ENCODE results near the gene OXER1. TPM values are rescaled to one million over a fixed set of nuclear protein-coding genes. Genes with fewer than 3 reads are reported as not detected.
A peak's percentile ranks its signal among the peaks of the same experiment; 100 is the strongest.

The OXER1 gene
- total and polyA plus RNA-seq, 2 of the 13 experiments (the other 11 are each of a cell fraction or from before 2014, with no cell fraction given) = 8.0 to 9.0 TPM

- TF ChIP-seq PRDM15 (CRISPR knock-in tag; IDR thresholded peaks at IDR 0.05) (peak; percentile 74), ZNF234 (CRISPR knock-in tag; conservative IDR thresholded peaks at IDR 0.05) (peak; percentile 87), HNRNPLL (IDR thresholded peaks at IDR 0.05; ENCODE audit: low read depth, low read length, poor library complexity, severe bottlenecking) (peak; percentile 85), MAFG (CRISPR knock-in tag; IDR thresholded peaks at IDR 0.05) (no peak), ZBTB25 (CRISPR knock-in tag; IDR thresholded peaks at IDR 0.05) (peak; percentile 96), ZNF580 (CRISPR knock-in tag; IDR thresholded peaks at IDR 0.05; ENCODE audit: borderline replicate concordance, low read depth) (peak; percentile 97), ZNF331 (CRISPR knock-in tag; IDR thresholded peaks at IDR 0.05) (peak; percentile 97), ZNF703 (CRISPR knock-in tag; IDR thresholded peaks at IDR 0.05; ENCODE audit: borderline replicate concordance) (peak; percentile 99), TCF12 (IDR thresholded peaks at IDR 0.05) (no peak), TCF12 (CRISPR knock-in tag; IDR thresholded peaks at IDR 0.05) (peak; percentile 97), HOXA9 (CRISPR knock-in tag; IDR thresholded peaks at IDR 0.05; ENCODE audit: borderline replicate concordance) (peak; percentile 82), ZSCAN22 (CRISPR knock-in tag; IDR thresholded peaks at IDR 0.05) (peak; percentile 41; the same call in 1 of the 2 replicates), HCFC1 (IDR thresholded peaks at IDR 0.05; ENCODE audit: low read depth, low read length) (0 out of 2 replicates have a peak, but pooled peaks have one; percentile 26), ZNF782 (CRISPR knock-in tag; IDR thresholded peaks at IDR 0.05; ENCODE audit: borderline replicate concordance) (peak; percentile 92), ELF3 (CRISPR knock-in tag; IDR thresholded peaks at IDR 0.05) (peak; percentile 93), PCBP1 (IDR thresholded peaks at IDR 0.05; ENCODE audit: borderline replicate concordance, low read depth, low read length) (peak; percentile 93), ZFP41 (CRISPR knock-in tag; IDR thresholded peaks at IDR 0.05; ENCODE audit: borderline replicate concordance) (peak; percentile 36; the same call in 1 of the 2 replicates), ZBTB46 (CRISPR knock-in tag; IDR thresholded peaks at IDR 0.05; ENCODE audit: borderline replicate concordance) (peak; percentile 96), FOXP1 (IDR thresholded peaks at IDR 0.05) (no peak), FOXP1 (CRISPR knock-in tag; IDR thresholded peaks at IDR 0.05) (peak; percentile 69), CCAR2 (optimal IDR thresholded peaks at IDR 0.05; ENCODE audit: low read depth, low read length) (peak; percentile 92), CREM (IDR thresholded peaks at IDR 0.05) (peak; percentile 52; the same call in 1 of the 2 replicates), CREM (CRISPR knock-in tag; IDR thresholded peaks at IDR 0.05) (no peak), SMAD9 (CRISPR knock-in tag; IDR thresholded peaks at IDR 0.05) (no peak; the same call in 1 of the 2 replicates), ZNF879 (CRISPR knock-in tag; IDR thresholded peaks at IDR 0.05) (peak; percentile 86; the same call in 1 of the 2 replicates)
Observed at GRCh38 chr2:42792583-42793333, 28.8 kb upstream of the OXER1 start, which contains the start of gene HAAO (continued).
